Myocyte (in vitro differentiated cells): ENCODE data around the gene ROCK2. TPM values are rescaled to one million over a fixed set of nuclear protein-coding genes. Genes with fewer than 3 reads are reported as not detected.

ENCODE experiments used
- DNase-seq: peaks from one replicate; pipeline ENCODE4 v3.0.0-alpha.2; 2012; ENCODE audit warnings: low read depth
- total RNA-seq: library from RNA; depleted of rRNA; stranded (reverse); fragments of >200 nt; gene quantifications from 2 replicates; pipeline ENCODE4 v1.2.3, GENCODE V29; 2014

ROCK2 gene
- total RNA-seq, 1 donor from 2014 or later: 41.1 TPM

DNA sequence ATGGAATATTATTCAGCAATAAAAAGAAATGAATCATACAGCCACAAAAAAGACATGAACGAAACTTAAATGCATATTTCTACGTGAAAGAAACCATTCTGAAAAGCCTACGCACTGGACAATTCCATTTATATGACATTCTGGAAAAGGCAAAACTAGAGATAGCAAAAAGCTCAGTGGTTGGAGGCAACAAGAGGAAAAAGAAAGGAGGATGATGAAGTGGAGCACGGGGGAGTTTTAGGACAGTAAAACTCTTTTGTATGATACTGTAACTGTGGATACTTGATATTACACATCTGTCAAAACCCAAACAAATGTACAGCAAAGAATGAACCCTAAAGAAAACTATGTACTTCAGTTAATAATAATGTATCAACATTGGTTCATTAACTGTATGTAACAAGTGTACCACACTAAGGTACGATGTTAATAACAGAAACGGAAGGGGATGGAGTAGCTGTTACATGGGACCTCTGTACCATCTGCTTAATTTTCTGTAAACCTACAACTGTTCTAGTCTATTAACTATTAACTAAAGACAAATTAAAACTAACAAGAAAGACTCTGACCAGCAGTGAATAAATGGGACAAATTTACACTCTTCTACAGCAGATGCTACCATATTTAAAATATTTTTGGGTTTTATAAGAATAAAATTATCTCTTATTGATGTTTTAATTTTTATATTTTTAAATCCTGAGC, 31.5 kb downstream of the ROCK2 start:
- no peak for DNase-seq

DNA sequence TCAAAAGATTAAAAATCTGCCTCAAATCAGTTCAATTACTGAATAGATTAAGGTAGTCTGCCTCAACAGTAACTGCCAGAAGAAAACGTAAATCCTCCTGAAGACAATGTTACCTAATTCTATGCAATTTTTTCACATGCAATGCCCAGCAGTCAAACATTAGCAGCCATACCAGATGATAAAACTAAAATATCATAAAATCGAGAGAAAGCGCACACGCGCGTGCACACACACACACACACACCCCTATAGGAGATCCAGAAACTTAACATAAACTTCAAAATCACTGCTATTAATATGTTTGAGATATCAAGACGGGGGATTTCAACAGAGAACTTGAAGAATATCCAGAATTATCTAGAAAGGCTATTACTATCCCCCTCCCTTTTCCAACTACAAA, 32.9 kb downstream of the ROCK2 start:
- DNase-seq: no peak

DNA sequence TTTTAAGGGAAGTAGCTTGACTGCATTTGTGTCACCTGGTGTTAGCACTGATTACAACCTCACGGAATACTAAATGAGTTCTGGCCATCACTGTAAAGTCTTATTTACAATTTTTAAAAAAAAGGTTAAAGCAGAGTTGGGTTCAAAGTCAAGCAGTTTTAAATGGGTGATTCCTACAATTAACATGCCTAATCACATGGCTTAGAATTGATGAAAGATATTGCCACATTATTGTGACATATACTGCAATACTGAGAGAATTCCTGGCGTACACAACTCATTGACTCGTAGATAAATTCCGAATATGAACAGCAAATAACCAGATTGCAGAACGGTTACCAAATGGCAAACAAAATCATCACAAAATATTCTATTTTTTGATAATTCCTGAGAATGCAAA, 34.2 kb downstream of the ROCK2 start:
- DNase-seq: no peak

DNA sequence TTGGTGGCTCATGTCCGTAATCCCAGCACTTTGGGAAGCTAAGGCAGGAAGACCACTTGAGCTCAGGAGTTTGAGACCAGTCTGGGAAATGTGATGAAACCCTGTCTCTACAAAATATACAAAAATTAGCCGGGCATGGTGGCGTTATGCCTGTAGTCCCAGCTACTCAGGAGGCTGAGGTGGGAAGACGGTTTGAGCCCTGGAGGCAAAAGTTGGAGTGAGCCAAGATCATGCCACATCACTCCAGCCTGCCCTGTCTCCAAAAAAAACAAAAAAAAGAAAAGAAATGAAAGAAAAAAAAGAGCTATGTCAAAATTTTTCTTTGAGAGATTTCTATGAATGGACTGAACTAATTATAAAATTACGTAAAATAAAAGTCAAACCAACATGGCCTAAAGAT, 34.7 kb downstream of the ROCK2 start:
- DNase-seq: no peak

- DNase-seq: no peak
These were observed 36.5 kb downstream of the ROCK2 start for GRCh38 chr2:11307764-11308415.

GRCh38 chr2:11305958-11306357, 38.5 kb downstream of the ROCK2 start:
- DNase-seq: peak; percentile 54

- no peak for DNase-seq
These were observed 39.1 kb downstream of the ROCK2 start for GRCh38 chr2:11305338-11305737.

- DNase-seq: no peak
These were observed 40.0 kb downstream of the ROCK2 start for GRCh38 chr2:11304476-11304875.

DNA sequence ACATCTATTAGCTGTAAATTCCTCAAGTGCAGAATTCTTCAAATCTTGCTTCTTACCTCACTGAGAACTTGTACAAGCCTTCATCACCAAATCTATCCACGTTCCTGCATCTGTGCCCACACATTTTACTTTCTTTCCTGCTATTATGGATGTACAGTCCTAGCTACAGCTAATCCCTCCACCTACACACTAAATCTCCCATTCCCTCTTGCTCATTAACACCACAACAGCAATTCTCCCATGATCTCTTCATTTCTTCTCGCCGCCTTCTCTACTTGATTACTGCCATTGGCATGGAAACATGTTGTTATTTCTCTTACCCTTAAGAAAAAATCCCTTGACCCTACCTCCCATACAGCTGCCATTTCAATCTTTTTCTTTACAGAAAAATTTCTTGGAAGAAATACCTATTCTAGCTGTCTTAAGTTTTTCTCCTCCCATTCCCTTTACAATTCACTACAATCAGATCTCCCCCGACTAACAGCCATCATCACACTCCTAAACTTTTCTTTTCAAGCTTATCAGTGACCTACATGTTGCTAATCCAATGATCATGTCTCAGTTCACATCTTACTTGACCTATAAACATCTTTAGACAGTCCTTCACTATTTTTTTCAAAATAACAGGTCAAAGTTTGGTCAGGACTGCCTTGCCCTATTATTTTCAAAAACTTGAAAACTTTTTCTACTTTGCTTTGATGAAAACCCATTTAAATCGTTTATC, 41.0 kb downstream of the ROCK2 start:
- no peak for DNase-seq

DNA sequence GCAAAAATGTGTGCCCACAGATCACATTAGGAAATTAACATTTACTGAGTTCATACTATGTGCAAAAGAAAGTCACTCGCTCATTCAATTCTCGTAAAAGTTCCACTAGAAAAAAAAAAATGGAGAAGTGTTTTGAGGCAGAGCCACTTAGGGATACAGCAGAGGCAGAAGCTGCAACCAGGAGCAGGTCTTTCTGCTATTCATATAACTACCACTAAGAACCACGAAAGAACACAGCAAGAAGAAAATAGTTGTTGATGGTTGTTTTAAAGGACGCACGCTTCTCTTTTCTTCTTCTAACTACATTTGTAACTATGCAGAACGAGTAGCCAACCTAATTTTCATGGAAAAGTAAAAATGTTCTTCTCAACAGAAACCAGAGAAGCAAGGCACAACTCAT, 45.0 kb downstream of the ROCK2 start:
- DNase-seq: no peak

GRCh38 chr2:11298592-11298991, 45.8 kb downstream of the ROCK2 start:
- no peak for DNase-seq

DNA sequence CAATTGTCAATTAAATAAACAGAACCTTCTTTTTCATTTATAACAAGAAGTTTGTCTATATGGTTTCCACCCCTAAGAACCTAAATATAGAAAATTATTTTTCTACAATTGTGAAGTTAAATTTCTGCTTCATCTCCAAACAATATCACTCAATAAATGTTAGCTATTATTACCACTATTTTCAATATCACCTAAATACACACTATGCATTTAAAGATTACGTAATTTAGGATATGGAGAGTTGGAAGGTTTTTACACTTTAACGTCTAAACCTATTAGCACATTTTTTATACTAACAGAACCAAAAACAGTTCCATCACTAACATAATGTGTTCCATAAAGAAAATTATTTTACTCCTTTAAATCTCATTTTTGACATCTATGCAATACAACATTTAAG, 48.0 kb downstream of the ROCK2 start:
- DNase-seq: no peak

GRCh38 chr2:11292464-11293255, 51.8 kb downstream of the ROCK2 start:
- no peak for DNase-seq

- no peak for DNase-seq
These were observed 53.7 kb downstream of the ROCK2 start for GRCh38 chr2:11290713-11291112.

GRCh38 chr2:11290211-11290610, 54.2 kb downstream of the ROCK2 start:
- DNase-seq: no peak

DNA sequence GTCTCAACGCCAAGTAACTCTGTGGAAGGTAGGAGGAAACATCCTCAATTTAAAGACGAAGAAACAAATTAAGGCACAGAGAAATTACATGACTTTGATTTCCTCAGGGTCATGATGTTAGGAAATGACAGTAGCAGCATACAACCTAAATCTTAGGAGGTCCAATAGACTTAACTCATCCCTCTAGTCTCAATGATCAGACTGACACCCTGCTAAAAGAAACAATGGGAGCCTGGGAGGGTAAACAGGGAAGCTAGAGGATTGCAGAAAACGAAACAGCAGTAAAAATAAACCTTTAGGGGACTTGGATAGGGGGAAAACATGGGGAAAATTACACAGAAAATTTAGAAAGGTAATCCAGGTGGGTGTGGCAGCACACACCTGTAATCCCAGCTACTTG, 56.0 kb downstream of the ROCK2 start:
- DNase-seq: no peak

DNA sequence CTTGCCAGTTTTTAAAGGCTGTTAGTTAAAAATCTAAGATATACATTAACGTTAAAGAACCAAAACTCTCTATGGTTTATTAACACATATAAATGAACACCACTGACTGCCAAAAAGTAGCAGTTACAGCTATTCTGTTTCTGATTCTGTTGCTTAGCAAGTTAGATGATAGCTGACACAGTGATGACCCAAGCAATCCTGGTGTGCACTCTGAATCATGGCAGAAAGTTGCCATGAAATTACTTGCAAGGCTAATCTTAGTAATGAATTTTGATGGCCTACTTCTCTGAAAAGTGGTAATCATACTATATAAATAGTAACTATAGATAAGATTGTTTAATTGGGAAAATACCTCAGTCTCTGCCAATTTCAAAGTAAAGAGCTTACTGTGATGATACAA, 57.7 kb downstream of the ROCK2 start:
- DNase-seq: peak; percentile 48

GRCh38 chr2:11286323-11286722, 58.1 kb downstream of the ROCK2 start:
- DNase-seq: peak; percentile 17

- DNase-seq: no peak
These were observed 58.9 kb downstream of the ROCK2 start for GRCh38 chr2:11285499-11285898.

DNA sequence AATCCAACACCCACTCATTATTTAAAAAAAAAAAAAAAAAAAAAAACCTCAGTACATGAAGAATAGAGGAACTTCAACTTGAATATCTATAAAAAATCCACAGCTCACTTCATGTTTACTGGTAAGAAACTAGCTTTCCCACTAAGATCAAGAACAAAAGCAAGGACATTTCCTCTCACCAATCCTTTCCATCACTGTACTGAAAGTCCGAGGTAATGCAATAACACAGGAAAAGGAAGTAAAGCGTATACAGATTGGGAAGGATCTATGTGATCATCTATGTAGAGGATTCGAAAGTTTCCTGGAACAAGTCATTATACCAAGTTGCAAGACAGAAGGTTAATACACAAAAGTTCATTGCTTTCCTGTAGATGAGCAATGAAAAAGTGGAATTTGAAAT, 63.2 kb downstream of the ROCK2 start:
- no peak for DNase-seq

GRCh38 chr2:11280713-11281112, 63.7 kb downstream of the ROCK2 start:
- DNase-seq: no peak

- DNase-seq: no peak
These were observed 65.0 kb downstream of the ROCK2 start for GRCh38 chr2:11279398-11279797.
